Endometrial microvascular endothelial cells (primary cell): Measurements from ENCODE around the gene CACNA1E. TPM values are rescaled to one million over a fixed set of nuclear protein-coding genes. Genes with fewer than 3 reads are reported as not detected.
"Not testable (repeated sequence)": the region's sequence is repeated elsewhere in the genome, so short reads cannot be mapped to it uniquely, and the experiment has no call there.

Experiments
- in situ Hi-C: cut with HindIII; loops from 2 replicates; pipeline ENCODE4 v1.10.0; 2017; ENCODE audit warnings: low sequenced_read_pairs, low pct_unique_long_range_greater_than_20kb; ENCODE audit errors: inconsistent ontology term
- total RNA-seq: library from RNA; depleted of rRNA; stranded (reverse); fragments of >200 nt; gene quantifications from one replicate; pipeline ENCODE4 v1.2.3, GENCODE V29; 2015; ENCODE audit errors: inconsistent ontology term

Gene CACNA1E
- total RNA-seq, 1 donor from 2014 or later: not detected

- in situ Hi-C loops: no loop called here
Measured at GRCh38 chr1:181508486-181509165, 25.3 kb downstream of the CACNA1E start.

- in situ Hi-C loops: no loop called here
Measured at GRCh38 chr1:181513786-181514297, 30.5 kb downstream of the CACNA1E start.

DNA sequence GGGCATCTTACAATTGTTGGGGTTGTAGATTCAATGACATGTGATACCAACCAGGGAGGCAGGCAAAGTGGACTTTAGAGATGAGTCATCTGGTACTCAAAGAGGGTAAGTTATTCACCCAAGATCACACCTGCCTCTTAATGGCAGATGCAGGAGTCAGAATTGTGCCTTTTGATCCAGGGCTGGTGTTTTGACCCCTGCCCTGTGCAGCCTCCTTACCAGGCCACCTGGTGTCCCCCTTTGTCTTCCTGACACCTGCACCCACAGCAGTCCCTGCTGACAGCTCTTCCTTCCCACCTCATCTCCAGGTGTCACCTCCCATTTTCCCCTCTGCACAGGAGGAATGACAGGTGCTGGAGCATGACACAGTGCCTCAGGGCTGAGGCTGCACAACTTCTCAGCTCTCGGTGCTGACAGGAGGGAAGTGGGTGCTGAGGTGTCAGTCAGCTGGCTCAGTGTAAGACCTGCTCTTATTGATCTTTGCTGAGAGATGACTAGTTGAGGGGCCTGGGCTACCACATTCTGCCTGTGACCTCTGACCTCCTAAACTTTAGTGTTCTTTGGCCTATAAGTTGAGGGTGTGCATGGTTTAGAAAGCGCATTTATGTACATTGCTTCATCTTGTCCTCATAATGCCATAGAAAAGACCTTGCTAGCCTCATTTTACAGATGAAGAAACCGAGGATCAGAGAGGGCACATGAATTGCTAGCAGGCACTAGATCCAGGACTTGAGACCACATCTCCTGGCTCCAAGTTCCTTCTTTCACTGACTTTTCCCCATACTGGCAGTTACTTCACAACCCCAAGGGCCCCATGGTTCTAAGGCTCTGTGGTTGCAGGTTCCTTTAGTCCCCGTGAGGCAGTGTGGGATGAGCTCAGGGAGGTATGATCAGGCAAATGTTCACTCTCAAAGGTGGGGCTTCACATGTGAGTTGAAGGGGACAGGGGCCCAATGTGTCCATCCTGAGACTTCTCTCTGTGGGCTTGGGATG is 31.3 kb downstream of the CACNA1E start:
- in situ Hi-C loops: no loop called here

- in situ Hi-C loops: no loop called here
Measured at GRCh38 chr1:181516706-181517105, 33.4 kb downstream of the CACNA1E start.

DNA sequence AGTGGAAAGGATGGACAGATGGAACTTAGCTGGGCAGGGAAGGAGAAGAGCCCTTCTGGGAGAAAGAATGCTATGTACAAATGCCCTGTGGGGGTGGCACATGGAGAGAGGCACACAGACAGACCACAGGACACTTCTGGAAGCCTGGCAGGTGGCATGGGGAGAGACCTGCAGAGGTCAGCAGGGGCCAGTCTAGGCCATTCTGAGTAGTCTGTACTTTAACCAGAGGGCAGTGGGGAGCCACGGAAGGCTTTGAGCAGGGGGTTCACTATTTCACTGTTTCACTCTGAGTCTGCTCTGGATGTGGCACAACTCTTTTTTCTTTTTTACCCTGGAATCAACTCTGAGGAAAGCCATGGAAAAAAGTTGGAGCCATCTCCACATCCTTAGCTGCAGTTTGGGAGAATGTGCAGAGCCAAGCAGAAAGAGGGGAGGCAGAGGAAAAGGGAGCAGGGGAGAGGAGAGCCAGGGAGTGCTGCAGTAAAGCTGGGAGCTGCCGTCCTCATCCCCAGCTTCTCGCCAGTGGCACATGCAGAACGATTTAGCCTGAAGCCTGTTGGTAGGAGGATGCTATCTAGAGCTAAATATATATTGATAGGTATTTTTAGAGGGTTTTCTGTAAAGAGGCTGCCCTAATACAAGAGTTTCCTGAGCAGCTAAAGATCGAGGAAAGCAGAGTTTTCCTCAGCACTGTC is 34.0 kb downstream of the CACNA1E start:
- in situ Hi-C loops: no loop called here

- in situ Hi-C loops: no loop called here
Measured at GRCh38 chr1:181518152-181518551, 34.8 kb downstream of the CACNA1E start.

DNA sequence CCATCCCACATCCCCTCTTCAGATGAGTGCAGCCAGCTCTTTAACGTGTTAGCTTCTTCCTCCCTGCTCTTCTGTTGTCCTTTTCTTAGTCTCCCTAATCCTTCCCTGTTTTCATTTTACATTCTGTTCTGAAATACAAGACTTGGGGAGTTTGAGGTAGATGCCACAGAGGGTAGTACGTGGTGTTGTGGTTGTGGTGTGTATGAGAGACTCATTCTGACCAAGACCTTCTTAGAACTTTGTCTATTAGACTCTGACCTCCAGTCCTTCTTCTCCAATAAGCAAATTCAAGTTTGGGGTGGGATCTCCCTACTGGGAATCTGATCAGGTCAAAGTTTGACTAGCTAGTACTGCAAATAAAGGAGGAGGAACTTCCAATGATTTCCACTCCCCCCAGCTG is 39.5 kb downstream of the CACNA1E start:
- in situ Hi-C loops: no loop called here

DNA sequence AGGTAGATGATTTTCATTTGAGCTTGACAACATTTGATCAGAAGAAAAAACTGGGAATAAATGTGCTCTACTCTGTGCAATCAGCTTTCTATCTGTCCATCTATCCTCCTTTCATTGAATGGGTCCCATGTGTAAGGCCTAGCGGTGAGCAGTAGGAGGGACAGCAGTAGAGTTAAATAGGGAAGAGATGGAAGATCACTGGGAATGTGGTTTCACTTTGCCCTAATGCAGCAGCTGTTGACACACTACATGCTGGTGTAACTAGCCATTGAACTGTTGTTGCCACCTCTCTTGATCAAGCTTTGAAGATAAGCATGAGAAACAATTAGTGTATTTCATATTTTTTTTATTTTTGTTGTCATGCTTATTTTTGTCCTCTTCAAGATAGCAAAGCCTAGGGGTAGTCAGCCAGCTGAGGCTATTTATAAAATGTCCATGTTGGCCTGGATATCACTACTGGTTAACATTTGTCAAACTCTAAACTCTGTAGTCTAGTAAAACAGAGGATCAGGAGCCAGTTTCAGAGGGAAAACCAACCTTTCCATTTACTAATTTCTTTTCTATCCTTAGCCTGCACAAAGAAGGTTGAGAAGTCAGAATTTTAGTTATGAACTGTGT is 41.9 kb downstream of the CACNA1E start:
- in situ Hi-C loops: no loop called here

DNA sequence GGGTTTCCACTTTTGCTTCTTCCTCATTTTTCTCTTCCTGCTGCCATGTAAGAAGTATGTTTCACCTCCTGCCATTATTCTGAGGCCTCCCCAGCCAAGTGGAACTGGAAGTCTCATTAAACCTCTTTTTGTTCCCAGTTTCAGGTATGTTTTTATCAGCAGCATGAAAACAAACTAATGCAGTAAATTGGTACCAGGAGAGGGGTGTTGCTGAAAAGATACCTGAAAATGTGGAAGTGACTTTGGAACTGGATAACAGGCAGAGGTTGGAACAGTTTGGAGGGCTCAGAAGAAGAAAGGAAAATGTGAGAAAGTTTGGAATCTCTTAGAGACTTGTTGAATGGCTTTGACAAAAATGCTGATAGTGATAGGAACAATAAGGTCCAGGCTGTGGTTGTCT is 44.9 kb downstream of the CACNA1E start:
- in situ Hi-C loops: not testable (repeated sequence)

GRCh38 chr1:181531441-181531840 is 48.1 kb downstream of the CACNA1E start:
- in situ Hi-C loops: no loop called here

GRCh38 chr1:181531951-181532600 is 48.8 kb downstream of the CACNA1E start:
- in situ Hi-C loops: no loop called here

DNA sequence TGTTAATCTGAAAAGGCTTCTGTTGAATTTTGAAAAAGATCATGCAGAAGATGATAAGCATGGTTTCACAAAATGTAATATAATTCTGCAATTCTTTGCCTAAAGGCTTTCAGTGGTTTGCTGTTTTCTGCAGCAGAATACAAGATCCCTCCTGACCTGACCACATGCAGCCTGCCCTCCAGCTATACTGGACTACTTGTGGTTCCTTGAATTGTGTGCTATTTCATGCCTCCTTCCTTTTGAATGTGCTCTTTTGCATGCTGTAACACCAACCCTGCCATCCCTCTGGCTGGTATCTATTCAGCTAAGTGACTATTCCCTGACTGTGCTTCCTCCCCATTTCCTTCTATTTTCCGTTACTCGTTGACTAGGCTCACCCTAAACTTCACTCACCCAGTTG is 55.5 kb downstream of the CACNA1E start:
- in situ Hi-C loops: no loop called here

DNA sequence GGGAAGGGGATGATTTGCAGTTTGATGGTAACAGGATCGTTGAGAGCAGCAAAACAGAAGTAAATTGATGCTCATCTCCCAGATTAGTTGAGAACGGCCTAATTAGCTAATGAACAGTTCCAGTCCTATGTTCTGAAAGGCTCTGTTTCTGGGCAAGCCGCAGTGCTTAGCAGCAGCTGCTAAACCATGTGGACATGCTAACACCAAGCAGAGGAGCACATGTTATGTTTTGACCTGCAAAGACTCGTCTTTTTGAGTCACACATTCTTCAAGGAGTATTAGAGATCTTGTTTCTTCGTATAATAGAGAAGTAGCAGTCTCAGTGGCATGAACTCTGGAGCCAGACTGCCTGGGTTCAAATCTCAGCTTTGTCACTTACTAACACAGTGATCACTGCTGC is 58.1 kb downstream of the CACNA1E start:
- in situ Hi-C loops: no loop called here

- in situ Hi-C loops: no loop called here
Measured at GRCh38 chr1:181541947-181542346, 58.6 kb downstream of the CACNA1E start.

- in situ Hi-C loops: not testable (repeated sequence)
Measured at GRCh38 chr1:181542406-181542805, 59.1 kb downstream of the CACNA1E start.

GRCh38 chr1:181545395-181545794 is 62.1 kb downstream of the CACNA1E start:
- in situ Hi-C loops: no loop called here

DNA sequence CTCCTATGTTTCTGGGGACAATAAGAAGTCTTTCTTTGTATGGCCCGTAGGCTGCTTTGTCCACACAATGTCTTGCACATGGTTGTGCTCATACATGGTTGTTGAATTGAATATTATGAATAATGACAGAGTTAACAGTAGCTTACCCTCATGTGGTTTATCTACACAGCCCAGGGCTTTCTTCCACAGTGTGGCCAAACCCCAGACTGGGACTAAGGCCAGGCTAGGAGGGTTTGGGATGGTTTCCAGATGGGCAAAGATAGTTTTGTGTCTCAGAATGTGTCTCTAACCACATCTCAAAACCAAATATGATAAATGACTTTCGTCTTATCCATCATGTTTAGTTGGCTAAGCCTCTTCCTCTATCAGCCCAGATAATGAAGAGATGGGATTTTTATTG is 65.2 kb downstream of the CACNA1E start:
- in situ Hi-C loops: no loop called here

DNA sequence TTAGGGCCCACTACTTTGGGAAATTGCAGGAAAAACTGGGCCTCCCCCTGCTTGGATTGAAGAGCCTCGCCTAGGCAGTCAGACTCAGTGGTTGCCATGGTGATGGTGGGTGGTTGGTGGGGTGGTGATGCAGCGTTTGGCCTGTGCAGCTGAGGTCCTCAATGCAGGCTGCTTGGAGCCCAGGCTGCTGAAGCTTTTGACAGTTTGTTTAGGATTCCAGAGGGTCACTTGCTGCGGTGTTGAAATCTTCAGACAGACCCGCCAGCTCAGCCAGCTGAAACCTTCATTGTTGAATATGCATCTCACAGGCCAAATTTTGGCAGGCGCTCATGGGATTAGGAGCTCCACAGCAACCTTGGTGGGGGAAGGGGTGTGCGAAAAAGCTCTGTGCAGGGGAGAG is 67.9 kb downstream of the CACNA1E start:
- in situ Hi-C loops: no loop called here
